Measurements from ENCODE around the gene SORCS2.

GRCh38 chr4:7354927-7355326, 162.6 kb downstream of the SORCS2 start:
- no peak for TF ChIP-seq CTCF (IDR thresholded peaks at IDR 0.05)
- no peak for TF ChIP-seq POLR2A (IDR thresholded peaks at IDR 0.05)
